Lower leg skin (tissue), 3 donors: ENCODE results near the gene RAI2.

ENCODE experiments used
- POLR2A ChIP-seq, 2 donors: fragments of 450-650 bp; IDR thresholded peaks; one replicate each; pipeline ENCODE4 v1.6.1; 2016 to 2017; ENCODE audit warnings: antibody characterized with exemption in 2 of 2, mild to moderate bottlenecking in 1 of 2, moderate library complexity in 1 of 2
- TF ChIP-seq, protein P1 (sequence below), 3 donors: fragments of 450-650 bp; IDR thresholded peaks; one replicate each; pipeline ENCODE4 v1.5.1; 2016; ENCODE audit warnings: antibody characterized with exemption in 3 of 3, mild to moderate bottlenecking in 3 of 3, moderate library complexity in 2 of 3

DNA sequence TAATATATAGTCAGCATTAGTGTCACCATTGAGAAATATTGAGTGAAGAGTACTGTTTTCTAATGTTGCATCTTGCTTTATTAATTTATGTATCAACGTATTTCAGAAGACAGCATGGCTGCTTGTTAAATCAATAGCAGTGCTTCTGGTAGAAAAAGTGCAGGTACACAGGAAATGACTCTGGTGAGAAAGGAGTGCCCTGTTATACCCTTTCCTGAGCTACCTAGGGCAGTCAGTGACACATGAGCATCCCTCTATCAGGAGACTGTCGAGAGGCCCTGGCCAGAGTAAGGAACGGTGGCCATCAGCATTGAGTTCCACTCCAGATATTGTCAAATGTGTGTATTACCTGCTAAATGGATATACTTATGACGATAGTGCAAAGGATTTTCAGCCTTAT, 81.7 kb downstream of the RAI2 start:
- TF ChIP-seq, protein P1, sequence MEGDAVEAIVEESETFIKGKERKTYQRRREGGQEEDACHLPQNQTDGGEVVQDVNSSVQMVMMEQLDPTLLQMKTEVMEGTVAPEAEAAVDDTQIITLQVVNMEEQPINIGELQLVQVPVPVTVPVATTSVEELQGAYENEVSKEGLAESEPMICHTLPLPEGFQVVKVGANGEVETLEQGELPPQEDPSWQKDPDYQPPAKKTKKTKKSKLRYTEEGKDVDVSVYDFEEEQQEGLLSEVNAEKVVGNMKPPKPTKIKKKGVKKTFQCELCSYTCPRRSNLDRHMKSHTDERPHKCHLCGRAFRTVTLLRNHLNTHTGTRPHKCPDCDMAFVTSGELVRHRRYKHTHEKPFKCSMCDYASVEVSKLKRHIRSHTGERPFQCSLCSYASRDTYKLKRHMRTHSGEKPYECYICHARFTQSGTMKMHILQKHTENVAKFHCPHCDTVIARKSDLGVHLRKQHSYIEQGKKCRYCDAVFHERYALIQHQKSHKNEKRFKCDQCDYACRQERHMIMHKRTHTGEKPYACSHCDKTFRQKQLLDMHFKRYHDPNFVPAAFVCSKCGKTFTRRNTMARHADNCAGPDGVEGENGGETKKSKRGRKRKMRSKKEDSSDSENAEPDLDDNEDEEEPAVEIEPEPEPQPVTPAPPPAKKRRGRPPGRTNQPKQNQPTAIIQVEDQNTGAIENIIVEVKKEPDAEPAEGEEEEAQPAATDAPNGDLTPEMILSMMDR (IDR thresholded peaks at IDR 0.05) = no peak
- TF ChIP-seq POLR2A (IDR thresholded peaks at IDR 0.05) = no peak
